Measurements from ENCODE around the gene SLC2A13.

DNA sequence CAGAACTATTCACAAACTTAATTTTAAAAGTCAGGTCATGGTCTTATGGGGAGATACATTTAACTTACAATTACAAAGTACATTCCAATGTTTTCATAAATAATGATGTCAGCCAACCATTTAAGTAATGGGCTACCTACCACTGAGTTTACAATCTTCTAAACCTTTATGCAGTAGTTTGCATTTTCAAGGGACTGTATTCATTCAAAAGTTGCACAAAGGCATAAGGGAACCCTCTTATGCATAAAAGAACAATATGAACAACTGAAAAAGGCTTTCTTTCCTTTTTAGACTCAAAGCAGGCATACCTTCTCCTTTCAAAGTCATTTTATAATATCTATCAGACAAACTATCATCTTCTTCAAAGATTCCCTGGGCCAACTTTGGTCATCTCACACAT lies 230.2 kb downstream of the SLC2A13 start:
- TF ChIP-seq, protein P1, sequence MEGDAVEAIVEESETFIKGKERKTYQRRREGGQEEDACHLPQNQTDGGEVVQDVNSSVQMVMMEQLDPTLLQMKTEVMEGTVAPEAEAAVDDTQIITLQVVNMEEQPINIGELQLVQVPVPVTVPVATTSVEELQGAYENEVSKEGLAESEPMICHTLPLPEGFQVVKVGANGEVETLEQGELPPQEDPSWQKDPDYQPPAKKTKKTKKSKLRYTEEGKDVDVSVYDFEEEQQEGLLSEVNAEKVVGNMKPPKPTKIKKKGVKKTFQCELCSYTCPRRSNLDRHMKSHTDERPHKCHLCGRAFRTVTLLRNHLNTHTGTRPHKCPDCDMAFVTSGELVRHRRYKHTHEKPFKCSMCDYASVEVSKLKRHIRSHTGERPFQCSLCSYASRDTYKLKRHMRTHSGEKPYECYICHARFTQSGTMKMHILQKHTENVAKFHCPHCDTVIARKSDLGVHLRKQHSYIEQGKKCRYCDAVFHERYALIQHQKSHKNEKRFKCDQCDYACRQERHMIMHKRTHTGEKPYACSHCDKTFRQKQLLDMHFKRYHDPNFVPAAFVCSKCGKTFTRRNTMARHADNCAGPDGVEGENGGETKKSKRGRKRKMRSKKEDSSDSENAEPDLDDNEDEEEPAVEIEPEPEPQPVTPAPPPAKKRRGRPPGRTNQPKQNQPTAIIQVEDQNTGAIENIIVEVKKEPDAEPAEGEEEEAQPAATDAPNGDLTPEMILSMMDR (conservative IDR thresholded peaks at IDR 0.05 in 1 of 2, IDR thresholded peaks at IDR 0.05 in 1 of 2; ENCODE audit: low read depth in 1 of 2, low read length in 2 of 2): no peak
- no peak for TF ChIP-seq EZH2 (IDR thresholded peaks at IDR 0.05; ENCODE audit: low read length, missing control alignments)
